Duodenal mucosa (tissue), 2 donors: Measurements from ENCODE around the gene UNC5A.

Source experiments
- H3K27ac ChIP-seq: one replicate; pipeline ENCODE4 v1.7.0; 2013; ENCODE audit warnings: low read depth, low read length
- H3K27me3 ChIP-seq, 2 donors: one replicate each; pipeline ENCODE4 v1.7.0; 2013; ENCODE audit warnings: low read length in 2 of 2, control low read depth in 1 of 2; ENCODE audit not compliant: insufficient read depth in 2 of 2, control insufficient read depth in 1 of 2
- H3K36me3 ChIP-seq, 2 donors: one replicate each; pipeline ENCODE4 v1.7.0; 2013; ENCODE audit warnings: low read length in 2 of 2, control low read depth in 1 of 2; ENCODE audit not compliant: insufficient read depth in 2 of 2, control insufficient read depth in 1 of 2
- H3K4me1 ChIP-seq, 2 donors: one replicate each; pipeline ENCODE4 v1.7.0; 2013; ENCODE audit warnings: low read length in 2 of 2, control low read depth in 1 of 2; ENCODE audit not compliant: insufficient read depth in 2 of 2, control insufficient read depth in 1 of 2
- H3K4me3 ChIP-seq, 2 donors: one replicate each; pipeline ENCODE4 v1.7.0; 2013; ENCODE audit warnings: low read length in 2 of 2, low read depth in 1 of 2
- H3K9ac ChIP-seq, 2 donors: one replicate each; pipeline ENCODE4 v1.7.0; 2013; ENCODE audit warnings: low read length in 2 of 2, low read depth in 1 of 2
- H3K9me3 ChIP-seq, 2 donors: one replicate each; pipeline ENCODE4 v1.7.0; 2013; ENCODE audit warnings: low read length in 2 of 2, control low read depth in 1 of 2; ENCODE audit not compliant: control insufficient read depth in 1 of 2

The UNC5A gene

DNA sequence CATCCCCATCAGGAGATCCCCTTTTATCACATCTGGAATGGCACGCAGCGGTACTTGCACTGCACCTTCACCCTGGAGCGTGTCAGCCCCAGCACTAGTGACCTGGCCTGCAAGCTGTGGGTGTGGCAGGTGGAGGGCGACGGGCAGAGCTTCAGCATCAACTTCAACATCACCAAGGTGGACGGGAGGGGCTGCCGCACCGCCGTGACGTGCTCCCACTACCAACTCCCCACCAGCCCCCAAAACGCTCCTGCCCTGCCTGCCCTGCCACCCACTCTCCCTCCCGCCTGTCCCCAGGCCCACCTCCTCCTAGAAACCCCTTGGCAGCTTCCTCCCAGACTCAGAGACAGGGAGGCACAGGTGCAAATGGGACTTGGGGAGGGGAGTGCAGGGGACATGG lies 68.1 kb downstream of the UNC5A start:
- Histone ChIP-seq H3K4me3 (no peak overlapping the region), H3K27me3 (peaks cover 9 to 15% of the 10 kb centered on the region in 2 donors), H3K9me3 (no peaks in the 10 kb centered on the region), H3K9ac (no peak overlapping the region), H3K36me3 (no peaks in the 10 kb centered on the region), H3K27ac (no peak overlapping the region), H3K4me1 (no peaks in the 10 kb centered on the region)

DNA sequence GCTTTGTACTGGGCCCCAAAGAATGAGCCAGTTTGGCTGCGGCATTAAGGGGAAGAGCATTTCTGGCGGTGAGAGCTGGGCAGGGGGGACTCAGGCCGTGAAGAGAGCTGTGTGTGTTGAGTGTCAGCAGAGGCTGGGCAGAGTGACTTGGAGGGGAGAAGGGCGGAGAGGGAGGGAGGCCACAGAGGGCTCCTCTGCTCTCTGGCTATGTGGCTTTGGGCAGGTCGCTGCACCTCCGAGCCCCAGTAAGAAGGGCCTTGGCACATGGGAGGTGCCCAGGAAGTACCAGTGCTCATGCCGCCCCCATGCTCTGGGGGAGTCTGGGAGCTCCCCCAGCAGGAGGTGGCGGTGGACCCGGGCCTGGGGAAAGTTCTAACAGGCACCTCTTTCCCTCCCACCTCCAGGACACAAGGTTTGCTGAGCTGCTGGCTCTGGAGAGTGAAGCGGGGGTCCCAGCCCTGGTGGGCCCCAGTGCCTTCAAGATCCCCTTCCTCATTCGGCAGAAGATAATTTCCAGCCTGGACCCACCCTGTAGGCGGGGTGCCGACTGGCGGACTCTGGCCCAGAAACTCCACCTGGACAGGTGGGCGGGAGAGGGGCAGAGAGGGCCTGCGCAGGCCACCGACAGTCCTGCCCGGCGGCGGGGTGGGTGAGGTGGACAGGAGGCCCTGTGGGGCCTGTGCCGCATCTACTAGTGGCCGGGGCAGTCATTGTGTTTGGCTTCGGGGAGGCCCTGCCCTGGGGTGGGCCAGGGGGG lies 68.7 kb downstream of the UNC5A start:
- Histone ChIP-seq H3K4me3 (no peak overlapping the region), H3K4me1 (no peaks in the 10 kb centered on the region), H3K36me3 (no peaks in the 10 kb centered on the region), H3K27ac (no peak overlapping the region), H3K9me3 (no peaks in the 10 kb centered on the region), H3K9ac (no peak overlapping the region), H3K27me3 (peaks cover 9 to 15% of the 10 kb centered on the region in 2 donors)

DNA sequence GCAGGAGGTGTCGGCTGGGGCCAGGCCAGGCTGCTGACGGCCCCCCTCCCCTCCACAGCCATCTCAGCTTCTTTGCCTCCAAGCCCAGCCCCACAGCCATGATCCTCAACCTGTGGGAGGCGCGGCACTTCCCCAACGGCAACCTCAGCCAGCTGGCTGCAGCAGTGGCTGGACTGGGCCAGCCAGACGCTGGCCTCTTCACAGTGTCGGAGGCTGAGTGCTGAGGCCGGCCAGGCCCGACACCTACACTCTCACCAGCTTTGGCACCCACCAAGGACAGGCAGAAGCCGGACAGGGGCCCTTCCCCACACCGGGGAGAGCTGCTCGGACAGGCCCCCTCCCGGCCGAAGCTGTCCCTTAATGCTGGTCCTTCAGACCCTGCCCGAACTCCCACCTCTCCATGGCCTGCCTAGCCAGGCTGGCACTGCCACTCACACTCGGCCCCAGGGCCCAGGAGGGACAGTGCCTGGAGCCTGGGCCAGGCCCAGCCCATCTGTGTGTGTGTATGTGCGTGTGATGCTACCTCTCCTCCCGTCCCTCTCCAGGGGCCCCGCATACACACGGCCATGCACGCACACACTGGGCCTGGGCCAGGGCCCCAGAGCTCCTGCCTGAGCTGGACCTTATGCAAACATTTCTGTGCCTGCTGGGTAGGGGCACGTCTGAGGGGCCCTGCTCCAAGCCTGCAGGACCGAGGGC lies 69.5 kb downstream of the UNC5A start:
- Histone ChIP-seq H3K9me3 (no peaks in the 10 kb centered on the region), H3K4me3 (no peak overlapping the region), H3K27me3 (peaks cover 6 to 15% of the 10 kb centered on the region in 2 donors), H3K27ac (no peak overlapping the region), H3K36me3 (no peaks in the 10 kb centered on the region), H3K4me1 (no peaks in the 10 kb centered on the region), H3K9ac (no peak overlapping the region)

DNA sequence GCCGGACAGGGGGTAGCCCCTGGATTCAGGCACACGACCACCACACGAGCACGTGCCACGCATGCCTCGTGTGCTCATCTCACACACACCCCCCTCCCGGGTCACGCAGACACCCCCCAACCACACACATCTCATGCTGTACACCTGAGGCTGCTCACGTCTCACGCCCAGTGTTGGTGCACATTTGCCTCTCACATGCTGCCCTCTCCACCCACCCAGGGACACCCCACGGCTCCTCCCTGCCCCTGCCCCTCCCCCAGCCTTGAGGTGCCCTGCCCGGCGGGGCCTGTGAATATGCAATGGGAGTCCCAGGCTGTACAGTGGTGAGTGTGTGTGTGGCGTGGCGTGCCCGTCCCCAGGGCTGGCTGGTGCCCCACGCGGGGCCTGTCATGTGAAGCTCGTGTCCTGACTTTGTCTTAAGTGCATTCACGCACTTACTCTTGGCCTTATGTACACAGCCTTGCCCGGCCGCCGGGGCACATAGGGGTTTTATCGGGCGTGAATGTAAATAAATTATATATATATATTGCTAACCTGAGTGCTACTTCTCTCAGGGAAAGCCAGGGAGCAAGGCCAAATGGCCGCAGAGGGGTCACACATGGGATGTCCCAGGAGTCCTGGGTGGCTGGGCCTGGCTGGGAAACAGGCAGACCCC lies 70.1 kb downstream of the UNC5A start:
- Histone ChIP-seq H3K27me3 (peaks cover 4 to 15% of the 10 kb centered on the region in 2 donors), H3K9me3 (no peaks in the 10 kb centered on the region), H3K36me3 (no peaks in the 10 kb centered on the region), H3K4me1 (no peaks in the 10 kb centered on the region), H3K27ac (no peak overlapping the region), H3K4me3 (no peak overlapping the region), H3K9ac (no peak overlapping the region)

DNA sequence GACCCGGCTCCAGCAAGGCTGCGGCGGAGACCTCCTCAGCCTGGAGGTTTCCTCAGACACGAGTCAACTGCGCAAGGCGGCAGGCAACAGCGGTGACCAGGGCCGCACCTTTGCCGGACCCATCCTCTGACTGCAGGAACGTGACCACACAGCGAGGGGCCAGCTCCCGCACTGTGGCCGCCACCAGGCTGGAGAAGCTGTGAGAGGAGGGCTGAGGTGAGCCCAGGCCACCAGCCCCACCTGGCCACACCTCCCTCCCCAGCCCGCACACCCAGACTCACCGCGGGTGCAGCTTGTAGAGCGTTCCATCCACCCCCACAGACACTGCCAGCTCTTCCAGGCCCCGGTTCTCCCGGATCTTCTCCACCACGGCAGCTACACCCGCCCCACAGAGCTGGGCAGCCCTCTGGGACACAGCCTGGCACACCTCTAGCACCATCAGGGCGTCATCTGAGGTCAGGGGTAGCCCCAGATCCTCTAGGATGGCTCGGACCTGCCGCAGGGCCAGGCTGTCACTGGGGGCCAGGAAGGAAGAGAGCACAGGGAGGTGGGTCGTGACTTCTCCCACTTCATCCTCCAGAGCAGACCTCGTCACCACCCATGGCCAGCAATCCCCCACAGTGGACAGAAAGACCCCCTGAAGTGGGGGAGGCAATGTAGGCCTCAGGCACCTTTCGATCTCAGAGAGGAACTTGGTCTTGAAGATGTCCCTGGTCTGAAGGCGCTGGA lies 70.8 kb downstream of the UNC5A start:
- Histone ChIP-seq H3K9me3 (no peaks in the 10 kb centered on the region), H3K9ac (no peak overlapping the region), H3K27ac (no peak overlapping the region), H3K36me3 (no peaks in the 10 kb centered on the region), H3K4me3 (no peak overlapping the region), H3K27me3 (peaks cover 4 to 9% of the 10 kb centered on the region in 2 donors), H3K4me1 (no peaks in the 10 kb centered on the region)

DNA sequence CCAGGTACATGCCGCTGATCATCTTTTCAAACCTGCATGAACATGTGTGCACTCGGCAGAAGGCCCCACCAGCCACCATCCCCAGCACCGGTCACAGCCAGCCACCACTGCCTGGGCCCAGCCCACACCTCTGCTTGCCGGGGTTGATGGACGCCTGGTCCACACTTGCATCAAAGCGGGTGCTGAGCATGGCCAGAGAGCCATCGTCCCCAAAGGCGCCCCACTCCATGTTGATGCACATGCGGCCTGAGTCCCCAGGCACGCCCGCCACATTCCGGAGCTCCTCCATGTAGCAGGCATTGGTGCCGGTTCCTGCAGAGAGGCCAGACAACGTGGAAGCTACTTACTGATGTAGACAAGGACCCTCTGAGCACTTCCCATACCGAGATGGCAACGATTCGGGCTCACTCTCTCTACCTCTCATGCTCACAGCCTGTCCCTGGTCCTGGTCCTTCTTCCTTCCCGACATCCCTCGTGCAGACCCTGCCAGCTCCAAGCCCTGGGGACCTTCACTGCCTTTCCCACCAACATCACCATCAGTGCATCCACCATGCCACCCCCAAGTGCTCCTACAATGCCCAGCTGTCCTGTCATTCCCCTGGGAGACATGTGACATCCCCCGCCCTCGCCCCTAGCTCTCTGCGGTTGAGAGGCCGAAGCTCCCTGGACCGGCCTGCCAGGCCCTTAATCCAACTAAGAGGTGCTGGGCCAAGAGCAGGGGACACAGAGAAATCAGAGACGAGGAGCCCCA lies 71.6 kb downstream of the UNC5A start:
- Histone ChIP-seq H3K36me3 (no peaks in the 10 kb centered on the region), H3K4me1 (no peaks in the 10 kb centered on the region), H3K27ac (no peak overlapping the region), H3K9ac (no peak overlapping the region), H3K4me3 (no peak overlapping the region), H3K9me3 (no peaks in the 10 kb centered on the region), H3K27me3 (peaks cover 4 to 8% of the 10 kb centered on the region in 2 donors)

DNA sequence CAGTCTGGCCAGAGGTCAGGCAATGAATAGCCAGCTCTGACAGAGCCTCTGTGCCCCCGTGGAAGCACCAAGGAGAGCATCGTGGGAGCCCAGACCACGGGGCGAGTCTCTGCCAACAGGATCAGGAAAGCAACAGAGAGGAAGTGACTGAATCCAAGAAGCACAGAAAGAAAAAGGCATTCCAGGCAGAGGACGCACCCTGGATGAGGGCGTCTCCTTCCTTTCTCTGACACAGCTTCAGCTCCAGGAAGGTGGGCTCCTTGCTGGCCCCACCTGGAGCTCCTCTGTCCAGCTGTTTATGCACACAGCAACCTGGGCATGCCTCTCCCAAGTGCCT lies 72.2 kb downstream of the UNC5A start:
- Histone ChIP-seq H3K4me1 (no peaks in the 10 kb centered on the region), H3K27me3 (peaks cover 3 to 4% of the 10 kb centered on the region in 2 donors), H3K27ac (no peak overlapping the region), H3K36me3 (no peaks in the 10 kb centered on the region), H3K9me3 (no peaks in the 10 kb centered on the region), H3K9ac (no peak overlapping the region), H3K4me3 (no peak overlapping the region)

DNA sequence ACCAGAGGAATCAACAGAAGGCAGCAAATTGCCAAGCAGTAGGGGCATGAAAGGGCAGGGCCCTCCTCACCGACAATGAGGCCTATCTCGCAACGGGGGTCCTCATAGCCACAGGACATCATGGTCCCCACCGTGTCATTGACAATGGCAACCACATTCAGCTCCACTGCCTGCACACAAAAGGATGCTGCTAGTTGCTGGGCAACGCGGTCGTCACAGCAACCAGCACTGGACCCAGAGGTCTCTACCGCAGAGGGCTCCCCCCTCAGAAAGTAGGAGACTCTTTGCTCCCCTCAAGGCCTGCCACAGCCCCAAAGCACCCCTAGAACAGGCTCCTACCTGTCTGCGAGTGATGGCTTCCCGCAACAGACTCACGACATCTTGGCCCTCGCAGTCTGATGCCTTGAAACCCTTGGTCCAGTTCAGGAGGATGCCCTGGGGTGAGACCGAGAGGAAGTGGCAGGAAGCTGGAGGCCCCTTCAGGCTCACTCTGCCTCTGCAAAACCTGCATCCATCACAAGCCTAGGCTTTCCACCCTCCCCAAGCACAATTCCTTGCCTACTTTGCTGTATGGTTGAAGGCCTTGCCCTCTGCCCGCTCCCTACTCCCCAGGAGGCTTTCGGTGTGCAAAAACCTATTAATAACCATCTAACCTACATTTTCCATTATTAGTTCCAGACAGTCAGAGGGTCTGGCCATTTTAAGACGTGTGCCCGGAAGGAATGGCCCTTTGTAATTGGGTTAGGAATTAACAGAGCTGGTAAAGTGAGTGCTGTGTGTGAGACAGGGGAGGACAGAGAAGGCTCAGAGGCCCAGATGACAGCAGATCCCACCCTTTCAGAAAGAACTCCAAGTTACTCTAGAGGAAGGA lies 73.6 kb downstream of the UNC5A start:
- no peaks in the 10 kb centered on the region for H3K9me3 ChIP-seq
- H3K27ac ChIP-seq: no peak overlapping the region
- H3K4me3 ChIP-seq: no peak overlapping the region
- H3K36me3 ChIP-seq: no peaks in the 10 kb centered on the region
- H3K4me1 ChIP-seq: no peaks in the 10 kb centered on the region
- no peak overlapping the region for H3K9ac ChIP-seq
- peaks cover 0 to 4% of the 10 kb centered on the region in 2 donors for H3K27me3 ChIP-seq

DNA sequence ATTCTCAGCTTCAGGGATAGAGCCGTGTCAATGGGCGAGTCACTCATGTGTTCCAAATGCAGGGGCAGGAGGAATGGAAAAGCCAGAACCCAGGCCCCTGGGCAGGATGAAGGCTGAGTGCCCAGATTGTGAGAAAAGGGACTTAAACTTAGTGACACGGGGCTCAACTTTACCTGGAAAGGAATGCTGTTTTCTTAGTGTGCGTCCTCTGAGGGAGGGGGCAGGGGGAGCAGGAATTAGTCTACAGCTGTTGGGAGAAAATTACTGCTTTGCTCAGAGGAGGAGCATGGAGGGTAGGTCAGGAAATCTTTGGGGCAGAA lies 74.2 kb downstream of the UNC5A start:
- Histone ChIP-seq H3K9ac (no peak overlapping the region), H3K4me3 (no peak overlapping the region), H3K36me3 (no peaks in the 10 kb centered on the region), H3K4me1 (no peaks in the 10 kb centered on the region), H3K27ac (no peak overlapping the region), H3K9me3 (no peaks in the 10 kb centered on the region), H3K27me3 (peaks cover 0 to 4% of the 10 kb centered on the region in 2 donors)
